MCF 10A (cell line): ENCODE results near the gene NAXE. TPM values are rescaled to one million over a fixed set of nuclear protein-coding genes. Genes with fewer than 3 reads are reported as not detected.

ENCODE experiments used
- BruUV-seq: library from RNA; stranded (reverse); fragments of 400-500 nt; replicated peaks from 2 replicates; lab custom pipeline; 2021; lab: Mats Ljungman, UMichigan
- CTCF ChIA-PET: fragments of 300-600 bp; sonication (Branson Sonifier 250); formaldehyde crosslinking; extraction: SDS; loops from one replicate; lab custom pipeline; 2021; ENCODE audit warnings: antibody characterized with exemption, inconsistent platforms; lab: Yijun Ruan, JAX
- POLR2A ChIA-PET: fragments of 300-600, 350-650 bp; sonication (Branson Sonifier 250); formaldehyde crosslinking; extraction: SDS; loops from one replicate; lab custom pipeline; 2020; ENCODE audit warnings: antibody characterized with exemption, inconsistent platforms; lab: Yijun Ruan, JAX
- DNase-seq: peaks from one replicate; pipeline ENCODE4 v3.0.0-alpha.2; 2018; ENCODE audit not compliant: unreplicated experiment
- H3K27ac Mint-ChIP-seq: one replicate; pipeline ENCODE4 v1.8.0; 2022; ENCODE audit warnings: mild to moderate bottlenecking, low read depth, mixed read lengths; ENCODE audit not compliant: unreplicated experiment
- H3K27me3 Mint-ChIP-seq: one replicate; pipeline ENCODE4 v1.8.0; 2022; ENCODE audit warnings: mixed read lengths; ENCODE audit not compliant: insufficient read depth, unreplicated experiment
- H3K36me3 Mint-ChIP-seq: one replicate; pipeline ENCODE4 v1.8.0; 2022; ENCODE audit warnings: mild to moderate bottlenecking, moderate library complexity, mixed read lengths; ENCODE audit not compliant: insufficient read depth, unreplicated experiment
- H3K4me1 Mint-ChIP-seq: one replicate; pipeline ENCODE4 v1.8.0; 2022; ENCODE audit warnings: mixed read lengths; ENCODE audit not compliant: insufficient read depth, unreplicated experiment
- H3K4me3 Mint-ChIP-seq: one replicate; pipeline ENCODE4 v1.8.0; 2022; ENCODE audit warnings: mild to moderate bottlenecking, moderate library complexity, mixed read lengths; ENCODE audit not compliant: unreplicated experiment
- H3K9me3 Mint-ChIP-seq: one replicate; pipeline ENCODE4 v1.8.0; 2022; ENCODE audit warnings: mixed read lengths; ENCODE audit not compliant: unreplicated experiment
- intact Hi-C: fragments of 100-400 bp; cut with micrococcal nuclease; formaldehyde crosslinking; loops from 2 replicates; pipeline ENCODE4 v1.14.1; 2022
- total RNA-seq: library from RNA; stranded (reverse); gene quantifications from 2 replicates; pipeline ENCODE4 v1.2.3, GENCODE V29; 2022
- TF ChIP-seq, protein P1 (sequence below): fragments of 200-600 bp; IDR thresholded peaks from one replicate; pipeline ENCODE4 v1.8.0; 2022; ENCODE audit warnings: antibody characterized with exemption, mild to moderate bottlenecking; ENCODE audit not compliant: unreplicated experiment

NAXE gene
- total RNA-seq, 1 experiment from 2014 or later = 155 TPM

DNA sequence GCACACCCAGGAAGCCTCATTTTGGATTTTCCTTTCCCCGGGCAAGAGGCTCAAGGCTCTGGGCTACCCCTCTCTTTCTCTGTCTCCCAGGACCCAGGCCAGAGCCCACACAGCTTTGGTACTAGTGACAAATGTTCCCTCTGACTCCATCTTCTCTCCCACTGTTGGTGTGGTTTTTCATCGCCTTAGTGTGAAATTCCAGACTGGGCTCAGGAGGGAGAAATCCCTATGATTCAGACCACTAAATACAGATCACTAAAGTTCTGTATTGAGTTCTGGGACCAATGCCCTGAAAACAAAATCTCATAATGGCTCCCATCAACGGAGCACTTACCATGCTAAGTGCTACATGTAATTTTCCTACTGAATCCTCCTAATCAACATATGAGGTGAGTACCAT is 45.3 kb upstream of the NAXE start:
- H3K4me3 Mint-ChIP-seq = no peak overlapping the region
- POLR2A ChIA-PET = no interaction called here
- CTCF ChIA-PET = interaction anchor here (1.9 kb wide), 1 partner anchor 25 kb away, joined by 6 read pairs; no protein-coding TSS in a partner anchor
- BruUV-seq = no TSS peak
- no peak for DNase-seq
- intact Hi-C loops = no loop called here
- H3K4me1 Mint-ChIP-seq = no peaks in the 10 kb centered on the region
- peaks cover 26% of the 10 kb centered on the region for H3K36me3 Mint-ChIP-seq
- H3K27me3 Mint-ChIP-seq = no peaks in the 10 kb centered on the region
- no peak overlapping the region for H3K27ac Mint-ChIP-seq
- TF ChIP-seq, protein P1, sequence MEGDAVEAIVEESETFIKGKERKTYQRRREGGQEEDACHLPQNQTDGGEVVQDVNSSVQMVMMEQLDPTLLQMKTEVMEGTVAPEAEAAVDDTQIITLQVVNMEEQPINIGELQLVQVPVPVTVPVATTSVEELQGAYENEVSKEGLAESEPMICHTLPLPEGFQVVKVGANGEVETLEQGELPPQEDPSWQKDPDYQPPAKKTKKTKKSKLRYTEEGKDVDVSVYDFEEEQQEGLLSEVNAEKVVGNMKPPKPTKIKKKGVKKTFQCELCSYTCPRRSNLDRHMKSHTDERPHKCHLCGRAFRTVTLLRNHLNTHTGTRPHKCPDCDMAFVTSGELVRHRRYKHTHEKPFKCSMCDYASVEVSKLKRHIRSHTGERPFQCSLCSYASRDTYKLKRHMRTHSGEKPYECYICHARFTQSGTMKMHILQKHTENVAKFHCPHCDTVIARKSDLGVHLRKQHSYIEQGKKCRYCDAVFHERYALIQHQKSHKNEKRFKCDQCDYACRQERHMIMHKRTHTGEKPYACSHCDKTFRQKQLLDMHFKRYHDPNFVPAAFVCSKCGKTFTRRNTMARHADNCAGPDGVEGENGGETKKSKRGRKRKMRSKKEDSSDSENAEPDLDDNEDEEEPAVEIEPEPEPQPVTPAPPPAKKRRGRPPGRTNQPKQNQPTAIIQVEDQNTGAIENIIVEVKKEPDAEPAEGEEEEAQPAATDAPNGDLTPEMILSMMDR = no peak
- H3K9me3 Mint-ChIP-seq = no peaks in the 10 kb centered on the region

DNA sequence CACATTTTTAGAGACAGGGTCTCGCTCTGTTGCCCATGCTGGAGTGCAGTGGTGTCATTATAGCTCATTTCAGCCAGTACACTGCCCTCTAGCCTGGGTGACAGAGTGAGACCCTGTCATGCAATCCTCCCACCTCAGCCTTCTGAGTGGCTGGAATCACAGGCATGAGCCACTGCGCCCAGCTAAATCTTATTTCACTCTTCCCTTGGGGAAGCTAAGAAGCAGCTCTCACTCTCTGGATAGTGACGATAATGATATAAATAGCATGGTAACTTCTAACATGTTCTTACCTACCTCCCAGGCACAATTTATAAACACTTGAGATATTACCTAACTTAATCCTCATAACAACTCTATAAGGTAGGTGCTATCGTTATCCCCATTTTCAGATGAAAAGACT is 44.1 kb upstream of the NAXE start:
- CTCF ChIA-PET = interaction anchor here (0.7 to 1.9 kb wide), 3 partner anchors 14 to 187 kb away, joined by 5 to 7 read pairs (median 6); no protein-coding TSS in a partner anchor
- peaks cover 22% of the 10 kb centered on the region for H3K36me3 Mint-ChIP-seq
- H3K27ac Mint-ChIP-seq = no peak overlapping the region
- TF ChIP-seq, protein P1 = no peak
- no peak overlapping the region for H3K4me3 Mint-ChIP-seq
- DNase-seq = no peak
- POLR2A ChIA-PET = interaction anchor here (1.2 kb wide), 1 partner anchor 9 kb away, joined by 3 read pairs; no protein-coding TSS in a partner anchor
- no peaks in the 10 kb centered on the region for H3K9me3 Mint-ChIP-seq
- H3K27me3 Mint-ChIP-seq = no peaks in the 10 kb centered on the region
- H3K4me1 Mint-ChIP-seq = peaks cover 9% of the 10 kb centered on the region
- intact Hi-C loops = no loop called here
- BruUV-seq = no TSS peak

DNA sequence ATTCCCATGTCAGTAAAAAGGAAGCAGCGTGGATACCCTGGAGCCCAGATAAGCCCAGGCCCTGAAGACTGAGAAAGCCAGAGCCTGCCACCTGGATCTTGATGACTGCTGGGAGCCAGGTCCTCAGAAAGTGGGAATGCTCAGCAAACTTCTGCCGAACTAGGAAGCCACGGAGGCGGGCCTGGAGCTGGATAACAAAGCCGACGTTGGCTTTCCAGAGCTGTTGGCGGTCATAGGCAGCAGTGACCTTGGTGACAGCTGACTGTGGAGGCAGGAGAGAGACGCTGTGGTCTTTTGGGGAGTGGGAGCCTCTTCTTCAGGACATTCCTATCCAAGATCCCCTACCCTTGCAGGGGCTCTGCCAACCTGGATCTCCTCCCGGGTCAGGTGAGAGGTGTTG is 43.6 kb upstream of the NAXE start:
- intact Hi-C loops = no loop called here
- TF ChIP-seq, protein P1 = no peak
- H3K27me3 Mint-ChIP-seq = no peaks in the 10 kb centered on the region
- H3K4me3 Mint-ChIP-seq = no peak overlapping the region
- H3K9me3 Mint-ChIP-seq = no peaks in the 10 kb centered on the region
- H3K36me3 Mint-ChIP-seq = peaks cover 22% of the 10 kb centered on the region
- H3K27ac Mint-ChIP-seq = no peak overlapping the region
- peaks cover 12% of the 10 kb centered on the region for H3K4me1 Mint-ChIP-seq
- CTCF ChIA-PET = interaction anchor here (0.7 to 1.9 kb wide), 3 partner anchors 15 to 27 kb away, joined by 3 to 6 read pairs (median 5); no protein-coding TSS in a partner anchor
- no peak for DNase-seq
- POLR2A ChIA-PET = interaction anchor here (1.2 to 1.9 kb wide), 2 partner anchors 9 to 47 kb away, joined by 3 to 6 read pairs; partner anchors contain the start of gene MEF2D
- no TSS peak for BruUV-seq

DNA sequence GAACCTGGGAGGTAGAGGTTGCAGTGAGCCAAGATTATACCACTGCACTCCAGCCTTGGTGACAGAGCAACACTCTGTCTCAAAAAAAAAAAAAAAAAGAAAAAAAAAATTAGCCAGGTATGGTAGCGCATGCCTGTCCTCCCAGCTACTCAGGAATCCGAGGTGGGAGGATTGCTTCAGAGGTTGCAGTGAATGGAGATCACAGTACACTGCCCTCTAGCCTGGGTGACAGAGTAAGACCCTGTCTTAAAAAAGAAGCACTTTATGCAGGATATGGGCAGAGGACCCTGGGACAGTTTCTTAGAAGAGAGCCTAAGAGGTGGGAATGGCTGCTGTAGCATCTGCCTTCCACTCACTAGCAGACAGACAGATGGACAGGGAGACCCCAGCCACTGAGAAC is 42.2 kb upstream of the NAXE start:
- POLR2A ChIA-PET = interaction anchor here (1.9 kb wide), 1 partner anchor 48 kb away, joined by 6 read pairs; the partner anchor contains the start of gene MEF2D

More for the DNA sequence above, 42.2 kb upstream of the NAXE start:
- Mint-ChIP-seq H3K4me1 (peaks cover 17% of the 10 kb centered on the region), H3K27ac (no peak overlapping the region), H3K9me3 (no peaks in the 10 kb centered on the region), H3K4me3 (no peak overlapping the region), H3K27me3 (no peaks in the 10 kb centered on the region), H3K36me3 (peaks cover 32% of the 10 kb centered on the region)
- no peak for DNase-seq
- no TSS peak for BruUV-seq
- intact Hi-C loops = no loop called here
- CTCF ChIA-PET = interaction anchor here (0.7 to 1.4 kb wide), 7 partner anchors 13 to 103 kb away, joined by 3 to 4 read pairs (median 3); no protein-coding TSS in a partner anchor
- TF ChIP-seq, protein P1 = no peak
